Right lobe of liver (tissue), 4 donors: ENCODE measurements around the gene CEP70.

Source experiments
- CTCF ChIP-seq, 4 donors: fragments of 200-600 bp in 3 of 4; fragments of 450-650 bp in 1 of 4; IDR thresholded peaks; one replicate each; pipeline versions ENCODE4 v1.5.1 to v1.8.0; 2016 to 2022; ENCODE audit warnings: antibody characterized with exemption in 4 of 4, mild to moderate bottlenecking in 2 of 4
- POLR2A ChIP-seq: fragments of 450-650 bp; IDR thresholded peaks from one replicate; pipeline ENCODE4 v1.6.1; 2017; ENCODE audit warnings: antibody characterized with exemption, mild to moderate bottlenecking
- donor health status: DM: no; HTN: no; CAD: no.
- donor health status: DM: no; HTN: no; CAD: no.
- donor health status: DM: no; HTN: yes; CAD: no.

GRCh38 chr3:138513090-138513843 lies 80.8 kb downstream of the CEP70 start:
- TF ChIP-seq POLR2A (no peak), CTCF (IDR thresholded peaks at IDR 0.05) (no peak)
